GM11168 (cell line): ENCODE results near the gene SEPTIN10.

Experiments
- in situ Hi-C: fragments of 300-500 bp; cut with MboI; formaldehyde crosslinking; loops from one replicate; pipeline ENCODE4 v1.12.0; 2022; ENCODE audit warnings: low sequenced_read_pairs; ENCODE audit not compliant: unreplicated experiment

Gene SEPTIN10

DNA sequence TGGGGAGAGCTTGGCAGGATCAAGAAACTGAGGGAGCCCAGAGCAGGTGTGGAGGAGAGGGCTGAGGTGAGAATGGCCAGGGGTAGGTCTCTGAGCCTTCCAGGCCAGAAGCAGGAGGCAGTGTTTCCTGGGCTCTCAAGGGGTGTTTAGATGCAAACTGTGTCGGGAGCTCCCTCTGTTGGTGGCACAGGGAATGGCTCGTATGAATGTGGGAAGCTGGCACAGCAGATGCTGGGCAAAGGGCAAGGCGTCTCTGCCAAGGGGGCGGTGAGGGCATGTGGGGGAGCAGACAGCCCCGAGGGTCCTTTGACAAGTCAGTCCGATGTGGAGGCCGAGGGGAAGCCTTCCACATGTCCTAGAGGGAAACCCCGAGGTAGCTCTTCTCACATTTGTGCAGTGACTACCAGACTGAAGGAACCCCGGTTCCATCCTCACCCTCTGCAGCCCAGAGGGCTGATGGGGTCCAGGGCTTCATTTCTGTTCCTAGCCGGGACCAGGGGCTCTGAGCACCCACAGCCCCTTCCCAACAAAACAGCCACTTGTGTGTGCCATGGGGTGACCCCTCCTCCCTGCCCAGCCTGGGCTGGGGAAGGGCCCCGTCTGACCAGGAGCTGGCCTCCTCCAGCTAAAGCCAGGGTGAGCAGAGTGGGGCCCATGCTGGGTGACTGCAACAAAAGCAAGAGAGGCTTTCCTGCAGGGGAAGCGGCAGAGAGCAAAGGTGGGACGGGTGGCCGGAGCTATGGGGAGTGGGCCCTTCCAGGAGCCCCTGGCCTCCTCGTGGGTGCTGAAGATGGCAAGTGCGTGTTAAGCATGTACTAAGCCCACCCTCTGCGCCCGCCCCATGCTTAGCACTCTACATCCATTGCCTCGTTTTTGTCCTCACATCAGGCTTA, 103.4 kb downstream of the SEPTIN10 start:
- in situ Hi-C loops, result loop anchor here (25.0 kb wide), 1 partner anchor 373 kb away; the partner anchor contains the start of gene SH3RF3

DNA sequence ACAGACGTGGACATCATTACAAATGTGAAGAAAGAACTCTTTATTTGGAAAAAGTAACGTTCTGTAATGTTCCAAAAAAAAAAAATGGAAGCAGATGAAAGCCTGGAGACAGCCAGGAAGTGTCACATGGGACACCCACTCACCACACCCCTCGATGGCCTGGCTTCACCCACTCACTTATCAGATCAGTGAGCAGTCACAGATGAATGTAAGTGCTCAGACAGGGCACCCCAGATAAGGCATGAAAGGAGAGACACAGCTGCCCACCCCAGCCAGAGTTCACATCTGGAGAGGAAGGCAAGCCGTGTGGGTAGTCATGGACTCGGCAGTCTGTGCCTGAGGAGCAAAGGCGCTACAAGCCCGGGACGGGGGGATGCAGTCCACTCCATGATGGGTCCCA, 105.2 kb downstream of the SEPTIN10 start:
- in situ Hi-C loops, result loop anchor here (25.0 kb wide), 1 partner anchor 371 kb away; the partner anchor contains the start of gene SH3RF3

DNA sequence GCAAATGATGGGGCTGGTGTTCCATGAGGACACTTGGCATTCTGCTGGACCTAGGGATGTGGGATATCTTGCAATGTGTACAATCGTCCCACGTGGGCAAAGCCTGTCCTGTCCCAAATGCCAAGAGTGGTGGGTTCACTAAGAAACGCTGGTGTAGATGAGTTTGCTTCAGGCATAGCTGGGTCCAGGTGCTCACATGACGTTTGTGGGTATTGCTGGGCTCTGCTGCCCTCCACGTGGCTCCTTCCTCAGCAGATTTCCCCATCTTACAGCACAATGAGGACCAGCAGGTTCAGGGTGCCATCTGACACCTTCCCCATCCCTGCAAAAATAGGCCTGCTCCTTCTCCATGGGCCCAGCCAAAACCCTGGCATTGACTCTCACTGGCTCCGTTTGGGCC, 105.9 kb downstream of the SEPTIN10 start:
- in situ Hi-C loops, result loop anchor here (25.0 kb wide), 1 partner anchor 371 kb away; the partner anchor contains the start of gene SH3RF3

DNA sequence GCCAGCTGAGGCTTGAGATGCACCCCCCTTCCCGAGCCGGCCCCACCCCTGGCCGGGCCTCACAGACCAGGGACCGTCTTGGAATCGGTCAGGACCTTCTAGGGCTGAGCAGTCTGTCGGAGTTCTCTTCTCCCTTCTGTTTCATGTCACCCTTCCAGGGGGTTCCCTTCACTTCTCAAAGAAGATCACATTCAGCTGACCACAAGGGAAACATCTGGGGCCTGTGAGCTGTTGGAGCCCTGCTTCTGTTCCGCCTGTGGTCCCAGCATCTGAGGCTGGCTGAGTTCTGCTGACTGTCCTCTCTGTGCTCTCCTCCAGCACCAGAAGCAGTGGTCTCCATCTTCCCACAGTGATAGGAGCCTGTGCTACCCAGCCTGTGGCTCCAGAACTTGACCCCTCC, 106.5 kb downstream of the SEPTIN10 start:
- in situ Hi-C loops, result loop anchor here (25.0 kb wide), 1 partner anchor 370 kb away; the partner anchor contains the start of gene SH3RF3

DNA sequence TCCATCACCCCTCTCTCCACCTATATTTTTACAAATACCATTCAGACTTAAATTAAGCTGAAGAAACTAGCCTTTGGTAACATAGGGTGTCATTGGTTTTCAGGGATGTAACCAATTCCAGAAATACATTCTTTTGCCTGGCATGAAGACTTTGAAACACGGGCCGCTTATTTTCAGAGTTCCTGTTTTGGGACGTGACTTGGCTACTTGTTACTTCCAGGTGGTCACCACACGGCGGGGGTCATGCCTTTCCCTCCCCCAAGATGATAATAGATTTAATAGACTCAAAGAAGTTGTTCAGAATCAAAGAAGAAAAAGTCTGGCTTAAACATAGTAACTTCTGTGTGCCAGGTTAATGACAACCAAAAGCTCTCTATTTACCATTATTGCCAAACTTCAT, 110.6 kb downstream of the SEPTIN10 start:
- in situ Hi-C loops, result loop anchor here (25.0 kb wide), 1 partner anchor 366 kb away; the partner anchor contains the start of gene SH3RF3

DNA sequence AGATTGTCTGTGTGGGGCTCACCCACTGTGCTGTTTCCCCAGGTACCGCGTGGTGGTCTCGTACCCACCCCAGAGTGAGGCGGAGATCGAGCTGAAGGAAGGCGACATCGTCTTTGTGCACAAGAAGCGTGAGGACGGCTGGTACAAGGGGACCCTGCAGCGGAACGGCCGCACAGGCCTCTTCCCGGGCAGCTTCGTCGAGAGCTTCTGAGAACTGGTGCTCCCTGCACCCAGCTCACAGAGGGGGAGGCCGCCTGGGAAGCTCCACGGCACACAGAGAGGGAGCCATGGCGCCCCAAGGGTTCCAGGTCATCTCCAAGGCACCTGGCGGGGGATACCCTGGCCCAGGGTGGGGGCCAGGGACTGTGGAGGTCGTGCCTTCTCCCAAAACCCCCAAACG, 112.3 kb downstream of the SEPTIN10 start:
- in situ Hi-C loops, result loop anchor here (25.0 kb wide), 1 partner anchor 364 kb away; the partner anchor contains the start of gene SH3RF3

DNA sequence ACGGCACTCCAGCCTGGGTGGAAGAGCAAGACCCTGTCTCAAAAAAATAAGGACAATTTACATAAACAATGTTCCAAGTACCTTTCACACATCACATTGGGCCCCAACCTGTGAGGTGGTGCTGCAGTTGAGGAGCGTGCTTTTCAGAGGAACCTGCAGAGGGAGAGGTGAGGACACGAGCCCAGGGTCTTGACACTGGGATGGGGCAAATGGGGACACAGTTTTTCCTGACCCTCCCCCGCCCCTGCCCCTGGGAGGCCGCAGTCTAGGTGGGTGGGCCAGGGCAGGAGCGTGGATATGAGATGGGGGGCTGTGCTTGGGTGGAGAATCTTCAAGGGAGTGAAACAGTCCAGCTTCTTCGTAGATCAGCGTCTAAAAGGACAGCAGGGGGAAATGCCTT, 112.9 kb downstream of the SEPTIN10 start:
- in situ Hi-C loops, result loop anchor here (25.0 kb wide), 1 partner anchor 364 kb away; the partner anchor contains the start of gene SH3RF3

DNA sequence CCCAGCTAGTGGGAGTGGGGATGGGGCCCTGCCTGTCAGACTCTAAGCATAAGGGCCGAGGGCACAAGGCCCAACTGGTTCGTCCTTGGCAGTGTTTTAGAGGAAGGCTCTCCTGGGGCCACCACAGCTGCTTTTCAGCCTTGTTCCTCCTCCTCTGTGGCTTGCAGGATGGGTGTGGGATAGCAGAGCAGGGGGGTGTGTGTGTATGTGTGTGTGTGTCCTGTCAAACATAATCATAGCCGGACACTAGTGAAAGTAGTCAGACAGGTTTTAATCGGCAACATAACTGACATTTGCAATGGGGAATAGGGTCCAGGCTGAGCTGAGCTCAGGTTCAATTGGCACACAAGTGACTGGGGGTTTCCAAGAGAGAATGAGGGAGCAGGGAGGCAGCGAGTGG, 114.2 kb downstream of the SEPTIN10 start:
- in situ Hi-C loops, result no loop called here

DNA sequence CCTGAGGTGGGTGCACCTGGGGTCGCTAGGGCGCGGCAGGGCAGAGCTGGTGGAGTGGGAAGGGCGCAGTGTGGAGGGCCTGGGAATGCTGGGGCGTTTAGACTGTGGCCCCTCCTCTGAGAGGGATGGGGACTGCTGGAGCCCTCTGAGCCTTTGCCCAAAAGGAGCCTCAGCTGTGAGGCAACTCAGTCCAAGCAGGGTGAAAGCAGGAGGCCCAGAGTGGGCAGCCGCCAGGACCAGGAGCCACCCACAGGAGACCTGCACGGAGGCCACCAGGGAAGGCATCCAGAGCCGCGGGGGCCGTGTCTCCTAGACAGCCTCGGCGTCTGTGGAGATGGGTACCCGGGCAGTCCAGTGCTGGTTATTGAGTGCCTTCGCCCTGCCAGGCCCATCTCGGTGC, 114.9 kb downstream of the SEPTIN10 start:
- in situ Hi-C loops, result no loop called here

DNA sequence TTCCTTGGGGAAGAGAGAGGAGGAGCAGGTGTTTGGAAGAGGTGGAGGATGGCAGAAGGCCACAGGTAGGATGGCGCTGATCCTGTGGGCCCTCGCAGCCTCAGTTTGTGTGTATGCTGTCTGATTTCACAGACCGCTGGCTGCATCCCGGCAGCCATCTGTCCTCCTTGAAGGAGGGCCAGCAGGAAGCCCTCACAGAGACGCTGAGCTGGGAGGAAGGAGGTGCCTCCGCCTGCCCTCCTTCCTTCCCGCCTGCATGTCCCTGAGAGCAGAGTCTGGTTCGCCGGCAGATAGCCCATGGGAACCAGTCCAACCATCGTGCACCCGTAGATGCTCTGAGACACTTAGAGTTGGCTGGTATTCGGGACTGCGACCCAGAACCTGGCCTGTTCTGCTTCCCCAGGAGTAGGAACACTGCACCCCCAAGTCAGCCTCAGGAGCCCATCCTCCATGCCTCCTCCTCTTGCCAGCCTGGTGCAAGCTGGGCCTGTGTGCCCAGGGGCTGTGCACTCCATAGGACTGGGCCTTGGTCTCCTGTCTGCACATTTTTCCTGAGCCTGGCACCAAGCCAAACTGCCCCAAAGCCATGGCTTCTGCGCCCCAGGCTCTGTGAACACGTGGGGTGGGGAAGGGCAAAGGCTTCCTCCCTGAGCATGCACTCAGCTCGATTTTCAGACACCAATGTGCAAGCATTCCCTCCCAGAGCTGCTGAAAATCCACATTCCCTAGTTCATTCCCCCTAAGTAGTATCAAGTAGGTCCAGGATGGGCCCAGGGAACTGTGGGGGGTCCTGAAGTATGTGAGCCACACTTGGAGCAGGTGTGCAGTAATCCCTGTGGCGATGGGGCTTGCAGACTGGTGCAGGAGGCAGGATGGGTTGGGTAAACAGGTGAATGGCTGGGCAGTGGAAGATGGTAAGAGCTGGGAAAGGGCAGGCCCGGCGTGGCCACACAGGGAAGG, 115.6 kb downstream of the SEPTIN10 start:
- in situ Hi-C loops, result no loop called here

DNA sequence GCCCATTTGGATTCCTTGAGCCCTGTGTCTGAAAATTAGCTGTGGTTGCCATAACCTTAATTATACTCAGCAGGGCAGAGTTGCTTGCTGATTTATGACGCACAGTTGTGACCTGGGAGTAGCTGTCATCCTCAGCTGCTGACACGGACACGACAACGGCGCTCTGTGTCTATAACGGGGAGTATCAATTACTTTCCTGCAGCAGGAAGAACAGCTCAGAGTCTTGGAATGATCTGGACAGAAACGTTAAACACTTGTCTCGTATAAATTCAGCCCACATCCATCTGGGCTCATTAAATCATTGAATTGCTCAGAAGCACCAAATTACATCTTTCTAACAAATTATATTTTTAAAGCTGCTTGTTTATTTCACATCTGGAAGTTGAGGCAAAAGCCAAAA, 116.3 kb downstream of the SEPTIN10 start:
- in situ Hi-C loops, result no loop called here

DNA sequence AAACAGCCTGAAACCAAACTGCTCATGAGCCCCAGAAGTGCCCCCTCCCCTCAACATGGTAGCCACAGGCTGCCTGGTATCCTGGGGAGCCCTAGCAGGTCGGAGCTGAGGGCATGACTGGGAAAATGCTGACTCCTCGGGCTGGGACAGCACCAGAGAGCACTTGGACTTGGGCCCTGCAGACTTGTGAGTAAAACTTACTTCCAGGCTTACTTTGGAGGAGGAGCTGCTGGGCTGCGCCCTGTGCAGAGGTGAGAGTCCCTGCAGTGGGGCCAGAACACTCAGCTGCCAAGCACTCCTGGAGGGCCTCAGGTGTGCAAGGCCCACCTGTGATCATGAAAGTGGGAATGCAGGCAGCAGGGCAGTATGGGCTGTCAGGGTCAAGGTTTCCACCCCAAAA, 119.4 kb downstream of the SEPTIN10 start:
- in situ Hi-C loops, result no loop called here

DNA sequence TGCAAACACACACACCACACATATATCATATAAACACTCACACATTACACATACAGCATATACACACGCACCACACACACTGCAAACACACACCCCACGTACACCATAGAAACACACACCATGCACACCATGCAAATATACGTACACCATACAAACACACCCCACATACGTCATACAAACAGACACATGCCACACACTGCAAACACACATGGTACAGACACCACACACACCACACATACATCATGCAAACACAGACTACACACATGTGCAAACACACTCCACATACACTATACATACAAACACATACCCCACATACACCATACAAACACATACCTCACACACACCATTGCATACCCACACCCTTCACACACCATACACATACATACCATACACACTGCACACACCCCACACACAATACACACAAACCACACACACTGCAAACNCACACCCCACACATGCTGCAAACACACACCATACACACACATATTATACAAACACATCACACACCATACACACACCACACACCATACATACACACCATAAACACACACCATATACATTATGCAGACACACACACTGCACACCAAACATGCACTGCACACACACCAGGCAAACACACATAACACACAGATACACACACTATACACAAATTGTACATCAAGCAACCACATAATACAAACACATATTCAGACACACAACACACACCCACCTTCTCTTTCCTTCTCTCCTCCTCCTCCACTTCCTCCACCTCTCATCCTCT, 120.4 kb downstream of the SEPTIN10 start:
- in situ Hi-C loops, result no loop called here
